Gastroesophageal sphincter (tissue), 3 donors: ENCODE measurements around the gene HOXA1.

Source experiments
- EP300 ChIP-seq: sonication (generic); formaldehyde crosslinking; IDR thresholded peaks from one replicate; pipeline ENCODE4 v1.6.1; 2017; ENCODE audit warnings: antibody characterized with exemption, mild to moderate bottlenecking
- POLR2A ChIP-seq, 2 donors: fragments of 450-650 bp; IDR thresholded peaks; one replicate each; pipeline ENCODE4 v1.6.1; 2017; ENCODE audit warnings: antibody characterized with exemption in 2 of 2, mild to moderate bottlenecking in 2 of 2, moderate library complexity in 1 of 2
- POLR2AphosphoS5 ChIP-seq: sonication (generic); formaldehyde crosslinking; IDR thresholded peaks from one replicate; pipeline ENCODE4 v1.6.1; 2017; ENCODE audit warnings: antibody characterized with exemption
- TF ChIP-seq, protein P1 (sequence below), 4 experiments: fragments of 200-600 bp in 2 of 4; fragments of 450-650 bp in 2 of 4; sonication (generic) in 1 of 4; IDR thresholded peaks; one replicate each; pipeline ENCODE4 v1.5.1; 2017 to 2019; ENCODE audit warnings: antibody characterized with exemption in 4 of 4, mild to moderate bottlenecking in 2 of 4, moderate library complexity in 2 of 4

DNA sequence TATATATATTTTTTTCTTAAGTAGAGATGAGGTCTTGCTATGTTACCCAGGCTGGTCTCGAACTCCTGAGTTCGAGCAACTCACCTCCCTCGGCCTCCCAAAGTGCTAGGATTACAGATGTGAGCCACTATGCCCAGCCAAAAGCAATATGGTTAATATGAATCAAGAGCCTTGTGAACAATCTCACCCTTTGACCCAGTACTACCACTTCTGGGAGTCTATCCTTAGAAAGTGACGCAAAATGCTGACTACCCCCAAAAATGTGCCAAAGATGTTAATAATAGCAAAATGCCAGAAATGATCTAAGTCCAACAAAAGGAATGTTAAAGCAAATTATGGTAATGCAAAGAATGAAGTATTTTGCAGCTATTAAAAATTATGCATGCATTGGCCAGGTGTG is 44.3 kb downstream of the HOXA1 start:
- TF ChIP-seq POLR2A (IDR thresholded peaks at IDR 0.05): no peak
- TF ChIP-seq, protein P1, sequence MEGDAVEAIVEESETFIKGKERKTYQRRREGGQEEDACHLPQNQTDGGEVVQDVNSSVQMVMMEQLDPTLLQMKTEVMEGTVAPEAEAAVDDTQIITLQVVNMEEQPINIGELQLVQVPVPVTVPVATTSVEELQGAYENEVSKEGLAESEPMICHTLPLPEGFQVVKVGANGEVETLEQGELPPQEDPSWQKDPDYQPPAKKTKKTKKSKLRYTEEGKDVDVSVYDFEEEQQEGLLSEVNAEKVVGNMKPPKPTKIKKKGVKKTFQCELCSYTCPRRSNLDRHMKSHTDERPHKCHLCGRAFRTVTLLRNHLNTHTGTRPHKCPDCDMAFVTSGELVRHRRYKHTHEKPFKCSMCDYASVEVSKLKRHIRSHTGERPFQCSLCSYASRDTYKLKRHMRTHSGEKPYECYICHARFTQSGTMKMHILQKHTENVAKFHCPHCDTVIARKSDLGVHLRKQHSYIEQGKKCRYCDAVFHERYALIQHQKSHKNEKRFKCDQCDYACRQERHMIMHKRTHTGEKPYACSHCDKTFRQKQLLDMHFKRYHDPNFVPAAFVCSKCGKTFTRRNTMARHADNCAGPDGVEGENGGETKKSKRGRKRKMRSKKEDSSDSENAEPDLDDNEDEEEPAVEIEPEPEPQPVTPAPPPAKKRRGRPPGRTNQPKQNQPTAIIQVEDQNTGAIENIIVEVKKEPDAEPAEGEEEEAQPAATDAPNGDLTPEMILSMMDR (IDR thresholded peaks at IDR 0.05): no peak
- no peak for TF ChIP-seq POLR2AphosphoS5
- TF ChIP-seq EP300: no peak
